Activated CD8-positive, alpha-beta T cell treated with anti-CD3 and anti-CD28 coated beads, Interleukin-2, amount 10 ng/mL, durations not matched to agents 7 days and 5 days (primary cell): Measurements from ENCODE around the gene OR3A2. TPM values are rescaled to one million over a fixed set of nuclear protein-coding genes. Genes with fewer than 3 reads are reported as not detected.
"Not testable (repeated sequence)": the region's sequence is repeated elsewhere in the genome, so short reads cannot be mapped to it uniquely, and the experiment has no call there.

Experiments
- ATAC-seq: fragments of 150-1000 bp; cut with Tn5 transposase; one replicate; pipeline ENCODE4 v1.10.0; 2021; ENCODE audit warnings: moderate library complexity
- CTCF ChIA-PET: fragments of 350-600 bp; sonication (Branson Sonifier 250); formaldehyde crosslinking; loops from one replicate; lab custom pipeline; 2021; ENCODE audit warnings: antibody characterized with exemption; lab: Charles Lee
- POLR2A ChIA-PET: fragments of 350-600 bp; sonication (Branson Sonifier 250); formaldehyde crosslinking; loops from one replicate; lab custom pipeline; 2021; ENCODE audit warnings: antibody characterized with exemption; lab: Charles Lee
- DNase-seq: peaks from one replicate; pipeline ENCODE4 v3.0.0-alpha.2; 2020
- H3K27ac Mint-ChIP-seq: one replicate; pipeline ENCODE4 v1.8.0; 2021; ENCODE audit warnings: mild to moderate bottlenecking, mixed read lengths
- H3K27me3 Mint-ChIP-seq: one replicate; pipeline ENCODE4 v1.8.0; 2021; ENCODE audit warnings: low read depth, mixed read lengths
- H3K36me3 Mint-ChIP-seq: one replicate; pipeline ENCODE4 v1.8.0; 2021; ENCODE audit warnings: low read depth, mixed read lengths
- H3K4me1 Mint-ChIP-seq: one replicate; pipeline ENCODE4 v1.8.0; 2021; ENCODE audit warnings: low read depth, mixed read lengths
- H3K4me3 Mint-ChIP-seq: one replicate; pipeline ENCODE4 v1.8.0; 2021; ENCODE audit warnings: mild to moderate bottlenecking, mixed read lengths
- H3K9me3 Mint-ChIP-seq: one replicate; pipeline ENCODE4 v1.8.0; 2022; ENCODE audit warnings: mixed read lengths; ENCODE audit not compliant: insufficient read depth
- total RNA-seq, 2 experiments: library from RNA; stranded (reverse); gene quantifications; one replicate each; pipeline ENCODE4 v1.2.3, GENCODE V29; 2021

OR3A2 gene
- total RNA-seq, 2 experiments from 2014 or later: 1.2 to 1.4 TPM

- Mint-ChIP-seq H3K36me3 (no peaks in the 10 kb centered on the region), H3K27me3 (no peaks in the 10 kb centered on the region), H3K4me3 (no peak overlapping the region), H3K9me3 (no peaks in the 10 kb centered on the region), H3K4me1 (no peaks in the 10 kb centered on the region), H3K27ac (no peak overlapping the region)
- ChIA-PET POLR2A (no interaction called here), CTCF (no interaction called here)
- no peak for DNase-seq
- no peak for ATAC-seq
Observed at GRCh38 chr17:3276126-3276525, 110.0 kb downstream of the OR3A2 start.

DNA sequence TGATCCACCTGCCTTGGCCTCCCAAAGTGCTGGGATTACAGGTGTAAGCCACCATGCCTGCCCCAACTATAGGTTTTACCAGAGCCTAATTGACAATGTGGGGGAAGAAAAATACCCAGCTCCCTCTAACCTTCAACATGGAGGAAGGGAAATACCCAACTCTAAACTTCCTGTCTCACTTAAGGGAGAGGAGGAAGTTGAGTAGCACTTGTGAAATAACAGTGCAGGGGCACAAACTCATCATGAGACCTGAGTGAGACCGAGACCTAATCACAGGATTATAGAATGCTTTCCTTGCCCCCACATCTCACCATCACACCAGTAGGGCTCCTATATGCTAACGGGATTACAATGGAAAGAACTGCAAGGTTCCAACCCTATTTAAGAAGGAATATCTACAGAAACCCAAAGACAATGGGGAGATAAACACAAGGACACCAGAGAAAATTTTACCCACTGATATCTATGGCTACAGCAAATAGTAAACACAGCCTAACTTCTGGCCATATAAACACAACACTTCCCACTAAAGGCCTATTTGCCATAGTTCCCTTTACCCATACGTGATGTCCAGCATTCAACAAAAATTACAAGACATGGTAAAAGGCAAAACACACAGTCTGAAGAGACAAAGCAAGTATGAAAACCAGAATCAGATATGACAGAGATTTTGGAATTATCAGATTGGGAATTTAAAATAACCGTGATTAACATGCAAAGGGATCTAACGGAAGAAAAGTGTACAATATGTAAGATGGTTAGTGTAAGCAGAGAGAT, 114.8 kb downstream of the OR3A2 start:
- H3K36me3 Mint-ChIP-seq: no peaks in the 10 kb centered on the region
- ATAC-seq: no peak
- no peak overlapping the region for H3K27ac Mint-ChIP-seq
- no peaks in the 10 kb centered on the region for H3K9me3 Mint-ChIP-seq
- POLR2A ChIA-PET: no interaction called here
- no peaks in the 10 kb centered on the region for H3K27me3 Mint-ChIP-seq
- no peaks in the 10 kb centered on the region for H3K4me1 Mint-ChIP-seq
- no peak for DNase-seq
- CTCF ChIA-PET: no interaction called here
- H3K4me3 Mint-ChIP-seq: no peak overlapping the region

DNA sequence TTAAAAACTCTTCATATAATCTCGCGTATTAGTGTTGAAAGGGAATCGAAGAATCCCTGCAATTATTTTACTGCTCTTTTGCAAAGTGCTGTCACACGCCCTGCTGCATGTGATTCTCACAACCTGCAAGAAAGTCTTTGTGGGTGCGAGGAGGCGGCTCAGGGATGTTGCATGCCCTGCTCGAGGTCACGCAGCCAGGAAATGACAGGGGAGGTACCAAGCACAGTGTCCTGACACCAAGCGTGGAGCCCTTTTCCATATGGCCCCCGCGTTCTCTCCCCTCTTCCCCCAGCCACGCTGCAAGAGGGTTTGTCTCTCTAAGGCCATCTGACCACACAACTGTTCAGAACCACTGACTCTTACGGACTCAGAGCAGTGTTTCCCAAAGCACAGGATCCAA, 125.5 kb downstream of the OR3A2 start:
- ChIA-PET CTCF (no interaction called here), POLR2A (no interaction called here)
- H3K4me1 Mint-ChIP-seq: no peaks in the 10 kb centered on the region
- no peak for ATAC-seq
- H3K36me3 Mint-ChIP-seq: no peaks in the 10 kb centered on the region
- no peak for DNase-seq
- H3K4me3 Mint-ChIP-seq: no peak overlapping the region
- H3K27me3 Mint-ChIP-seq: no peaks in the 10 kb centered on the region
- H3K27ac Mint-ChIP-seq: no peak overlapping the region
- H3K9me3 Mint-ChIP-seq: no peaks in the 10 kb centered on the region

- Mint-ChIP-seq H3K36me3 (no peaks in the 10 kb centered on the region), H3K4me1 (no peaks in the 10 kb centered on the region), H3K4me3 (no peak overlapping the region), H3K27ac (no peak overlapping the region), H3K27me3 (no peaks in the 10 kb centered on the region), H3K9me3 (no peaks in the 10 kb centered on the region)
- no peak for DNase-seq
- no peak for ATAC-seq
- CTCF ChIA-PET: no interaction called here
- POLR2A ChIA-PET: no interaction called here
Observed at GRCh38 chr17:3260163-3260562, 125.9 kb downstream of the OR3A2 start.

- POLR2A ChIA-PET: no interaction called here
- Mint-ChIP-seq H3K36me3 (no peaks in the 10 kb centered on the region), H3K27me3 (no peaks in the 10 kb centered on the region), H3K27ac (no peak overlapping the region), H3K4me3 (no peak overlapping the region), H3K9me3 (no peaks in the 10 kb centered on the region), H3K4me1 (no peaks in the 10 kb centered on the region)
- ATAC-seq: no peak
- CTCF ChIA-PET: no interaction called here
- DNase-seq: no peak
Observed at GRCh38 chr17:3256575-3256974, 129.5 kb downstream of the OR3A2 start.

DNA sequence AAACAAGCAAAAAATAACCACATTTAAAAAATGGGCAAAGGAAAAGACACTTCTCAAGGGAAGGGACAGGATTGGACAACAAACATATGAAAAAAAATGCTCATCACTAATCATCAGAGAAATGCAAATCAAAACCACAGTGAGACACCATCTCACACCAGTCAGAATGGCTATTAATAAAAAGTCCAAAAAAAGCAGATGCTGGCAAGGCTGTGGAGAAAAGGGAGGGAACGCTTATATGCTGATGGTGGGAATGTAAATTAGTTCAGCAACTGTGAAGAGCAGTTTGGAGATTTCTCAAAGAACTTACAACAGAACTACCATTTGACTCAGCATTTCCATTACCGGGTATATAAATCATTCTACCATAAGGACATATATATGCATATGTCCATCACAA, 137.1 kb downstream of the OR3A2 start:
- H3K4me1 Mint-ChIP-seq, H3K9me3 Mint-ChIP-seq, H3K27ac Mint-ChIP-seq, POLR2A ChIA-PET, H3K4me3 Mint-ChIP-seq, CTCF ChIA-PET, H3K27me3 Mint-ChIP-seq, ATAC-seq, DNase-seq, H3K36me3 Mint-ChIP-seq: not testable (repeated sequence)

GRCh38 chr17:3244841-3245240, 141.3 kb downstream of the OR3A2 start:
- POLR2A ChIA-PET: not testable (repeated sequence)

DNA sequence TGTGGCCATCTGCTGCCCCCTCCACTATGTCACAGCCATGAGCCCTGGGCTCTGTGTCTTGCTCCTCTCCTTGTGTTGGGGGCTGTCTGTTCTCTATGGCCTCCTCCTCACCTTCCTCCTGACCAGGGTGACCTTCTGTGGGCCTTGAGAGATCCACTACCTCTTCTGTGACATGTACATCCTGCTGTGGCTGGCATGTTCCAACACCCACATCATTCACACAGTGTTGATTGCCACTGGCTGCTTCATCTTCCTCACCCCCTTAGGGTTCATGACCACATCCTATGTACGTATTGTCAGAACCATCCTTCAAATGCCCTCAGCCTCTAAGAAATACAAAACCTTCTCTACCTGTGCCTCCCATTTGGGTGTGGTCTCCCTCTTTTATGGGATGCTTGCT, 145.1 kb downstream of the OR3A2 start:
- ATAC-seq, CTCF ChIA-PET, H3K4me1 Mint-ChIP-seq, H3K4me3 Mint-ChIP-seq, DNase-seq, H3K9me3 Mint-ChIP-seq, H3K36me3 Mint-ChIP-seq, H3K27me3 Mint-ChIP-seq, POLR2A ChIA-PET, H3K27ac Mint-ChIP-seq: not testable (repeated sequence)

More at GRCh38 chr17:3244841-3245240, 141.3 kb downstream of the OR3A2 start:
- H3K36me3 Mint-ChIP-seq, H3K4me1 Mint-ChIP-seq, H3K27ac Mint-ChIP-seq, H3K27me3 Mint-ChIP-seq, DNase-seq, CTCF ChIA-PET, ATAC-seq, H3K4me3 Mint-ChIP-seq, H3K9me3 Mint-ChIP-seq: not testable (repeated sequence)

GRCh38 chr17:3238685-3239084, 147.4 kb downstream of the OR3A2 start:
- ATAC-seq, H3K27ac Mint-ChIP-seq, DNase-seq, H3K27me3 Mint-ChIP-seq, H3K36me3 Mint-ChIP-seq, H3K4me1 Mint-ChIP-seq, H3K4me3 Mint-ChIP-seq, CTCF ChIA-PET, POLR2A ChIA-PET, H3K9me3 Mint-ChIP-seq: not testable (repeated sequence)

DNA sequence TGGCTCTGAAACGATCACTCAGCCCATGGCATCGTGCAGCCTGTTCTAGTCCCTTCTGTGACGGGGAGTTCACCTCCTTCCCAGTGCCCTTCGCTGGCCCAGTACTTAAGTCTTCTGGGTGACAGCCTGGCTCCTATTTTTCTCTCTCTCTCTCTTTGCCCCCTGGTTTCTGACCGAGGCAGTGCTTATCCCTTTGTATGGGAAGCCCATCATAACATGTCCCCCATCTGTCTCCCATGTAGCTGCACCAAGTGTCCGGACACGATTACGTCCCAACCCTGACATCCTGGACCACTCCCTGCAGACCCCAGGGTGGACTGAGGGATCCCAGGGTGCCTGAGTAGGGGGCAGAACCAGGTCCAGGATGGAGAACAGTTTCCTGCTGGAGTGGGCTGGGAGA, 153.8 kb downstream of the OR3A2 start:
- H3K4me3 Mint-ChIP-seq, H3K4me1 Mint-ChIP-seq, CTCF ChIA-PET, H3K36me3 Mint-ChIP-seq, ATAC-seq, H3K9me3 Mint-ChIP-seq, POLR2A ChIA-PET, H3K27me3 Mint-ChIP-seq, H3K27ac Mint-ChIP-seq, DNase-seq: not testable (repeated sequence)

Other genes with a start within 250 kb of the OR3A2 start
- gene OR1A2, start 188.8 kb downstream of the OR3A2 start, total RNA-seq: not detected
- gene OR1A1, start 178.6 kb downstream of the OR3A2 start, total RNA-seq: not detected
- gene OR3A1, start 87.9 kb downstream of the OR3A2 start, total RNA-seq: under 1 TPM; 0.18 to 0.26 TPM
- gene OR1E1, start 12.1 kb upstream of the OR3A2 start, total RNA-seq: not detected
- not detected for gene OR3A3, start 25.1 kb upstream of the OR3A2 start, total RNA-seq
- not detected for gene OR1E2, start 47.5 kb upstream of the OR3A2 start, total RNA-seq
- not detected for gene SPATA22, start 85.5 kb upstream of the OR3A2 start, total RNA-seq
- not detected for gene ASPA, start 89.7 kb upstream of the OR3A2 start, total RNA-seq
- gene TRPV3, start 171.5 kb upstream of the OR3A2 start, total RNA-seq: under 1 TPM; 0.31 to 0.37 TPM
- gene TRPV1, start 223.1 kb upstream of the OR3A2 start, total RNA-seq: 1 to 10 TPM; 4.2 to 4.3 TPM
- 10 to 100 TPM; 12.0 to 12.5 TPM for gene SHPK, start 249.9 kb upstream of the OR3A2 start, total RNA-seq